ENCODE data around the gene ALX4. TPM values are rescaled to one million over a fixed set of nuclear protein-coding genes. Genes with fewer than 3 reads are reported as not detected.
A peak's percentile ranks its signal among the peaks of the same experiment; 100 is the strongest.

The ALX4 gene
- total RNA-seq, 1 donor from 2014 or later = not detected

- H3K4me3 Mint-ChIP-seq (ENCODE audit: unreplicated experiment) = no peak overlapping the region
- no peak overlapping the region for H3K27ac Mint-ChIP-seq (ENCODE audit: unreplicated experiment)
- no peak for TF ChIP-seq CTCF (IDR thresholded peaks at IDR 0.05; ENCODE audit: unreplicated experiment)
Measured at GRCh38 chr11:44313761-44314489, 4.0 kb upstream of the ALX4 start.

GRCh38 chr11:44312876-44313275, 2.9 kb upstream of the ALX4 start:
- Mint-ChIP-seq H3K4me3 (ENCODE audit: unreplicated experiment) (no peak overlapping the region), H3K4me1 (ENCODE audit: unreplicated experiment) (peaks cover 9% of the 10 kb centered on the region), H3K9me3 (ENCODE audit: unreplicated experiment) (no peaks in the 10 kb centered on the region), H3K27ac (ENCODE audit: unreplicated experiment) (no peak overlapping the region), H3K27me3 (ENCODE audit: unreplicated experiment) (peaks cover 39% of the 10 kb centered on the region), H3K36me3 (ENCODE audit: low read depth, unreplicated experiment) (peaks cover 4% of the 10 kb centered on the region)
- no peak for DNase-seq (ENCODE audit: low spot score)
- no peak for TF ChIP-seq CTCF (IDR thresholded peaks at IDR 0.05; ENCODE audit: unreplicated experiment)

More at GRCh38 chr11:44313761-44314489, 4.0 kb upstream of the ALX4 start:
- Mint-ChIP-seq H3K36me3 (ENCODE audit: low read depth, unreplicated experiment) (no peaks in the 10 kb centered on the region), H3K4me1 (ENCODE audit: unreplicated experiment) (peaks cover 5% of the 10 kb centered on the region), H3K27me3 (ENCODE audit: unreplicated experiment) (peaks cover 45% of the 10 kb centered on the region), H3K9me3 (ENCODE audit: unreplicated experiment) (no peaks in the 10 kb centered on the region)
- DNase-seq (ENCODE audit: low spot score) = no peak

- H3K27ac Mint-ChIP-seq (ENCODE audit: unreplicated experiment) = peak overlapping the region; percentile 30
- peaks cover 43% of the 10 kb centered on the region for H3K27me3 Mint-ChIP-seq (ENCODE audit: unreplicated experiment)
- no peak for TF ChIP-seq CTCF (IDR thresholded peaks at IDR 0.05; ENCODE audit: unreplicated experiment)
- no peak overlapping the region for H3K4me3 Mint-ChIP-seq (ENCODE audit: unreplicated experiment)
- H3K36me3 Mint-ChIP-seq (ENCODE audit: low read depth, unreplicated experiment) = peaks cover 7% of the 10 kb centered on the region
- peaks cover 16% of the 10 kb centered on the region for H3K4me1 Mint-ChIP-seq (ENCODE audit: unreplicated experiment)
- H3K9me3 Mint-ChIP-seq (ENCODE audit: unreplicated experiment) = no peaks in the 10 kb centered on the region
- no peak for DNase-seq (ENCODE audit: low spot score)
Measured at GRCh38 chr11:44311339-44312261, 1.7 kb upstream of the ALX4 start.

- no peak overlapping the region for H3K4me3 Mint-ChIP-seq (ENCODE audit: unreplicated experiment)
- H3K36me3 Mint-ChIP-seq (ENCODE audit: low read depth, unreplicated experiment) = peaks cover 7% of the 10 kb centered on the region
- no peak for DNase-seq (ENCODE audit: low spot score)
- TF ChIP-seq CTCF (IDR thresholded peaks at IDR 0.05; ENCODE audit: unreplicated experiment) = no peak
- peaks cover 46% of the 10 kb centered on the region for H3K27me3 Mint-ChIP-seq (ENCODE audit: unreplicated experiment)
- peaks cover 19% of the 10 kb centered on the region for H3K4me1 Mint-ChIP-seq (ENCODE audit: unreplicated experiment)
- no peaks in the 10 kb centered on the region for H3K9me3 Mint-ChIP-seq (ENCODE audit: unreplicated experiment)
- no peak overlapping the region for H3K27ac Mint-ChIP-seq (ENCODE audit: unreplicated experiment)
Measured at GRCh38 chr11:44310463-44311272, 729 bp upstream of the ALX4 start.

Measured in endothelial cell (in vitro differentiated cells).